Activated T-cell treated with anti-CD3 and anti-CD28 coated beads, Interleukin-2, amount 50 U/mL, for 24 hours (primary cell): ENCODE measurements around the gene MSANTD2.
A peak's percentile ranks its signal among the peaks of the same experiment; 100 is the strongest.

Source experiments
- DNase-seq: peaks from one replicate; pipeline ENCODE4 v3.0.0-alpha.2; 2020
- H3K27ac Mint-ChIP-seq: 2 replicates; pipeline ENCODE4 v1.8.0; 2020; ENCODE audit warnings: mild to moderate bottlenecking, mixed read lengths
- H3K27me3 Mint-ChIP-seq: 2 replicates; pipeline ENCODE4 v1.8.0; 2020; ENCODE audit warnings: mixed read lengths
- H3K36me3 Mint-ChIP-seq: 2 replicates; pipeline ENCODE4 v1.8.0; 2020; ENCODE audit warnings: low read depth, mixed read lengths
- H3K4me1 Mint-ChIP-seq: 2 replicates; pipeline ENCODE4 v1.8.0; 2020; ENCODE audit warnings: low read depth, mixed read lengths
- H3K4me3 Mint-ChIP-seq: 2 replicates; pipeline ENCODE4 v1.8.0; 2020; ENCODE audit warnings: mild to moderate bottlenecking, moderate library complexity, mixed read lengths
- H3K9me3 Mint-ChIP-seq: 2 replicates; pipeline ENCODE4 v1.8.0; 2020; ENCODE audit warnings: mixed read lengths

MSANTD2 gene

GRCh38 chr11:124746621-124747243 is 53.5 kb downstream of the MSANTD2 start:
- Mint-ChIP-seq H3K9me3 (no peaks in the 10 kb centered on the region), H3K36me3 (peaks cover 4% of the 10 kb centered on the region), H3K4me3 (peak overlapping the region; percentile 86), H3K27ac (peak overlapping the region; percentile 85), H3K27me3 (peaks cover 5% of the 10 kb centered on the region), H3K4me1 (peaks cover 12% of the 10 kb centered on the region)
- DNase-seq = peak; percentile 86

GRCh38 chr11:124745835-124746620 is 54.2 kb downstream of the MSANTD2 start:
- Mint-ChIP-seq H3K4me3 (peak overlapping the region; percentile 86), H3K36me3 (peaks cover 4% of the 10 kb centered on the region), H3K27me3 (peaks cover 10% of the 10 kb centered on the region), H3K4me1 (peaks cover 13% of the 10 kb centered on the region), H3K27ac (peak overlapping the region; percentile 85), H3K9me3 (no peaks in the 10 kb centered on the region)
- DNase-seq = peak; percentile 62

GRCh38 chr11:124745270-124745834 is 54.9 kb downstream of the MSANTD2 start:
- no peaks in the 10 kb centered on the region for H3K9me3 Mint-ChIP-seq
- DNase-seq = no peak
- no peak overlapping the region for H3K27ac Mint-ChIP-seq
- H3K36me3 Mint-ChIP-seq = peaks cover 4% of the 10 kb centered on the region
- H3K27me3 Mint-ChIP-seq = peaks cover 16% of the 10 kb centered on the region
- H3K4me1 Mint-ChIP-seq = peaks cover 19% of the 10 kb centered on the region
- peak overlapping the region; percentile 86 for H3K4me3 Mint-ChIP-seq

GRCh38 chr11:124743050-124743449 is 57.2 kb downstream of the MSANTD2 start:
- H3K4me1 Mint-ChIP-seq = peaks cover 23% of the 10 kb centered on the region
- H3K9me3 Mint-ChIP-seq = no peaks in the 10 kb centered on the region
- no peak for DNase-seq
- peaks cover 31% of the 10 kb centered on the region for H3K27me3 Mint-ChIP-seq
- H3K27ac Mint-ChIP-seq = no peak overlapping the region
- H3K4me3 Mint-ChIP-seq = no peak overlapping the region
- peaks cover 4% of the 10 kb centered on the region for H3K36me3 Mint-ChIP-seq

GRCh38 chr11:124742555-124742954 is 57.7 kb downstream of the MSANTD2 start:
- H3K27ac Mint-ChIP-seq = no peak overlapping the region
- H3K9me3 Mint-ChIP-seq = no peaks in the 10 kb centered on the region
- peaks cover 4% of the 10 kb centered on the region for H3K36me3 Mint-ChIP-seq
- peaks cover 32% of the 10 kb centered on the region for H3K27me3 Mint-ChIP-seq
- peaks cover 23% of the 10 kb centered on the region for H3K4me1 Mint-ChIP-seq
- no peak overlapping the region for H3K4me3 Mint-ChIP-seq
- DNase-seq = no peak

- no peaks in the 10 kb centered on the region for H3K36me3 Mint-ChIP-seq
- H3K4me1 Mint-ChIP-seq = peaks cover 16% of the 10 kb centered on the region
- H3K27me3 Mint-ChIP-seq = peaks cover 33% of the 10 kb centered on the region
- no peaks in the 10 kb centered on the region for H3K9me3 Mint-ChIP-seq
- H3K27ac Mint-ChIP-seq = peak overlapping the region; percentile 30
- peak; percentile 69 for DNase-seq
- H3K4me3 Mint-ChIP-seq = peak overlapping the region; percentile 79
These were observed 59.8 kb downstream of the MSANTD2 start for GRCh38 chr11:124740277-124740882.

- Mint-ChIP-seq H3K4me1 (peaks cover 13% of the 10 kb centered on the region), H3K4me3 (peak within 1 kb of the TSS; percentile 79), H3K27me3 (peaks cover 33% of the 10 kb centered on the region), H3K27ac (peak within 1 kb of the TSS; percentile 30), H3K36me3 (no peaks in the 10 kb centered on the region), H3K9me3 (no peaks in the 10 kb centered on the region)
- DNase-seq = peak; percentile 87
These were observed 60.5 kb downstream of the MSANTD2 start, which contains the start of gene NRGN for GRCh38 chr11:124739479-124740276. NRGN (plus strand) TSS chr11:124739942; CDS start chr11:124740085, 143 bp downstream.

- DNase-seq = no peak
- no peak overlapping the region for H3K27ac Mint-ChIP-seq
- peaks cover 13% of the 10 kb centered on the region for H3K4me1 Mint-ChIP-seq
- H3K4me3 Mint-ChIP-seq = peak overlapping the region; percentile 79
- peaks cover 33% of the 10 kb centered on the region for H3K27me3 Mint-ChIP-seq
- no peaks in the 10 kb centered on the region for H3K36me3 Mint-ChIP-seq
- no peaks in the 10 kb centered on the region for H3K9me3 Mint-ChIP-seq
These were observed 61.3 kb downstream of the MSANTD2 start for GRCh38 chr11:124738713-124739478.

GRCh38 chr11:124737638-124738305 is 62.4 kb downstream of the MSANTD2 start:
- Mint-ChIP-seq H3K27ac (no peak overlapping the region), H3K36me3 (no peaks in the 10 kb centered on the region)

GRCh38 chr11:124736736-124737135 is 63.5 kb downstream of the MSANTD2 start:
- DNase-seq = no peak
- Mint-ChIP-seq H3K36me3 (no peaks in the 10 kb centered on the region), H3K4me3 (no peak overlapping the region), H3K27me3 (peaks cover 31% of the 10 kb centered on the region), H3K27ac (no peak overlapping the region), H3K9me3 (no peaks in the 10 kb centered on the region), H3K4me1 (peaks cover 13% of the 10 kb centered on the region)

More at GRCh38 chr11:124737638-124738305, 62.4 kb downstream of the MSANTD2 start:
- H3K27me3 Mint-ChIP-seq = peaks cover 33% of the 10 kb centered on the region
- DNase-seq = no peak
- H3K9me3 Mint-ChIP-seq = no peaks in the 10 kb centered on the region
- no peak overlapping the region for H3K4me3 Mint-ChIP-seq
- peaks cover 13% of the 10 kb centered on the region for H3K4me1 Mint-ChIP-seq

GRCh38 chr11:124732230-124732629 is 68.0 kb downstream of the MSANTD2 start:
- Mint-ChIP-seq H3K36me3 (no peaks in the 10 kb centered on the region), H3K27ac (no peak overlapping the region)

GRCh38 chr11:124729571-124729970 is 70.6 kb downstream of the MSANTD2 start:
- Mint-ChIP-seq H3K4me3 (no peak overlapping the region), H3K4me1 (peaks cover 10% of the 10 kb centered on the region), H3K27me3 (peaks cover 15% of the 10 kb centered on the region), H3K27ac (no peak overlapping the region), H3K9me3 (no peaks in the 10 kb centered on the region), H3K36me3 (no peaks in the 10 kb centered on the region)
- no peak for DNase-seq

More at GRCh38 chr11:124732230-124732629, 68.0 kb downstream of the MSANTD2 start:
- H3K27me3 Mint-ChIP-seq = no peaks in the 10 kb centered on the region
- H3K4me1 Mint-ChIP-seq = no peaks in the 10 kb centered on the region
- H3K4me3 Mint-ChIP-seq = no peak overlapping the region
- no peaks in the 10 kb centered on the region for H3K9me3 Mint-ChIP-seq
- DNase-seq = no peak

GRCh38 chr11:124728134-124728533 is 72.1 kb downstream of the MSANTD2 start:
- DNase-seq = no peak
- no peaks in the 10 kb centered on the region for H3K36me3 Mint-ChIP-seq
- peaks cover 10% of the 10 kb centered on the region for H3K4me1 Mint-ChIP-seq
- H3K27ac Mint-ChIP-seq = no peak overlapping the region
- no peaks in the 10 kb centered on the region for H3K9me3 Mint-ChIP-seq
- H3K4me3 Mint-ChIP-seq = no peak overlapping the region
- peaks cover 24% of the 10 kb centered on the region for H3K27me3 Mint-ChIP-seq
